ENCODE results near the gene CD59. TPM values are rescaled to one million over a fixed set of nuclear protein-coding genes. Genes with fewer than 3 reads are reported as not detected.

The CD59 gene
- polyA plus RNA-seq, 12 donors, result 86.0 to 169 (median 140) TPM; not detected in 1

Other genes starting within 250 kb of the CD59 start
- not detected for gene C11orf91, start 35.6 kb downstream of the CD59 start, polyA plus RNA-seq (ENCODE audit: insufficient read length in 12 of 12)
- gene FBXO3, start 38.1 kb upstream of the CD59 start, polyA plus RNA-seq (ENCODE audit: insufficient read length in 12 of 12), result 10 to 100 TPM in 11 of 12 donors, not detected in 1; 26.2 to 40.4 (median 32.8) TPM
- 10 to 100 TPM in 11 of 12 donors, not detected in 1; 14.2 to 26.1 (median 16.3) TPM for gene LMO2, start 155.7 kb upstream of the CD59 start, polyA plus RNA-seq (ENCODE audit: insufficient read length in 12 of 12)

Measured in muscle of arm (tissue), 12 donors.